WTC11 (cell line): ENCODE results near the gene RPL6. TPM values are rescaled to one million over a fixed set of nuclear protein-coding genes. Genes with fewer than 3 reads are reported as not detected.

Source experiments
- ATAC-seq: fragments of 200-7000 bp; cut with Tn5 transposase; 2 replicates; pipeline ENCODE4 v1.10.0; 2021; ENCODE audit warnings: mild to moderate bottlenecking, moderate library complexity
- CTCF ChIA-PET: fragments of 300-600 bp; sonication (Branson Sonifier 250); formaldehyde crosslinking; loops from one replicate; lab custom pipeline; 2021; ENCODE audit warnings: antibody characterized with exemption; lab: Charles Lee
- POLR2A ChIA-PET: fragments of 350-600 bp; sonication (Branson Sonifier 250); formaldehyde crosslinking; loops from one replicate; lab custom pipeline; 2021; ENCODE audit warnings: antibody characterized with exemption; lab: Charles Lee
- DNase-seq: peaks from one replicate; pipeline ENCODE4 v3.0.0; 2021; ENCODE audit warnings: low spot score
- H3K27ac Mint-ChIP-seq: 2 replicates; pipeline ENCODE4 v1.8.0; 2021; ENCODE audit warnings: mixed read lengths
- H3K27me3 Mint-ChIP-seq: 2 replicates; pipeline ENCODE4 v1.8.0; 2021; ENCODE audit warnings: low read depth, mild to moderate bottlenecking, moderate library complexity, mixed read lengths
- H3K36me3 Mint-ChIP-seq: 2 replicates; pipeline ENCODE4 v1.8.0; 2021; ENCODE audit warnings: mixed read lengths
- H3K4me1 Mint-ChIP-seq: 2 replicates; pipeline ENCODE4 v1.8.0; 2022; ENCODE audit warnings: mixed read lengths
- H3K4me3 Mint-ChIP-seq: 2 replicates; pipeline ENCODE4 v1.8.0; 2021; ENCODE audit warnings: mild to moderate bottlenecking, moderate library complexity, mixed read lengths
- H3K9me3 Mint-ChIP-seq: 2 replicates; pipeline ENCODE4 v1.8.0; 2021; ENCODE audit warnings: mixed read lengths
- ELF4 ChIP-seq: sonication (generic); formaldehyde crosslinking; IDR thresholded peaks from 2 replicates; pipeline ENCODE4 v1.8.1; 2022; ENCODE audit warnings: low read depth, mild to moderate bottlenecking, moderate library complexity, missing genetic modification reagents
- FOXJ3 ChIP-seq: sonication (generic); formaldehyde crosslinking; IDR thresholded peaks from 2 replicates; pipeline ENCODE4 v1.9.0; 2021; ENCODE audit warnings: missing genetic modification reagents, mild to moderate bottlenecking, borderline replicate concordance
- GTF2I ChIP-seq: fragments of 250-450 bp; sonication (Bioruptor Pico); conservative IDR thresholded peaks from 2 replicates; pipeline ENCODE4 v1.4.0; 2021; ENCODE audit warnings: mild to moderate bottlenecking
- JUN ChIP-seq: sonication (generic); formaldehyde crosslinking; IDR thresholded peaks from 2 replicates; pipeline ENCODE4 v1.8.0; 2023; ENCODE audit warnings: mild to moderate bottlenecking, missing genetic modification reagents
- OVOL2 ChIP-seq: fragments of 250-450 bp; sonication (Bioruptor Pico); IDR thresholded peaks from 2 replicates; pipeline ENCODE4 v1.9.0; 2021; ENCODE audit warnings: mild to moderate bottlenecking, borderline replicate concordance
- TCF7 ChIP-seq: sonication (generic); formaldehyde crosslinking; IDR thresholded peaks from 2 replicates; pipeline ENCODE4 v1.8.0; 2022; ENCODE audit warnings: mild to moderate bottlenecking, low read depth, missing genetic modification reagents, moderate library complexity
- total RNA-seq: library from RNA; stranded (reverse); gene quantifications from 3 replicates; pipeline ENCODE4 v1.2.3, GENCODE V29; 2021
- TF ChIP-seq, protein P1 (sequence below): sonication (generic); formaldehyde crosslinking; IDR thresholded peaks from 2 replicates; pipeline ENCODE4 v1.8.0; 2022; ENCODE audit warnings: mild to moderate bottlenecking, missing genetic modification reagents
- TF ChIP-seq, protein P2 (sequence below): fragments of 250-450 bp; sonication (Bioruptor Pico); IDR thresholded peaks from 2 replicates; pipeline ENCODE4 v1.9.0; 2021; ENCODE audit warnings: moderate library complexity, mild to moderate bottlenecking, inconsistent platforms, borderline replicate concordance
- TF ChIP-seq, protein P3 (sequence below): sonication (generic); formaldehyde crosslinking; IDR thresholded peaks from 2 replicates; pipeline ENCODE4 v1.8.1; 2022; ENCODE audit warnings: missing genetic modification reagents, borderline replicate concordance
- TF ChIP-seq, protein P4 (sequence below): sonication (generic); formaldehyde crosslinking; conservative IDR thresholded peaks from 2 replicates; pipeline ENCODE4 v1.8.1; 2022; ENCODE audit warnings: mild to moderate bottlenecking, missing genetic modification reagents
- TF ChIP-seq, protein P5 (sequence below): sonication (generic); formaldehyde crosslinking; IDR thresholded peaks from 2 replicates; pipeline ENCODE4 v1.8.1; 2022; ENCODE audit warnings: low read depth, mild to moderate bottlenecking, moderate library complexity, missing genetic modification reagents, borderline replicate concordance
- TF ChIP-seq, protein P6 (sequence below): fragments of 250-450 bp; sonication (Bioruptor Pico); IDR thresholded peaks from 2 replicates; pipeline ENCODE4 v1.9.0; 2021; ENCODE audit warnings: mild to moderate bottlenecking, borderline replicate concordance
- TF ChIP-seq, protein P7 (sequence below): sonication (generic); formaldehyde crosslinking; IDR thresholded peaks from 2 replicates; pipeline ENCODE4 v1.8.0; 2022; ENCODE audit warnings: mild to moderate bottlenecking, missing genetic modification reagents
- TF ChIP-seq, protein P8 (sequence below): fragments of 200-600 bp; IDR thresholded peaks from 2 replicates; pipeline ENCODE4 v1.8.0; 2022; ENCODE audit warnings: antibody characterized with exemption

RPL6 gene
- total RNA-seq, 1 experiment from 2014 or later: 1,730 TPM

DNA sequence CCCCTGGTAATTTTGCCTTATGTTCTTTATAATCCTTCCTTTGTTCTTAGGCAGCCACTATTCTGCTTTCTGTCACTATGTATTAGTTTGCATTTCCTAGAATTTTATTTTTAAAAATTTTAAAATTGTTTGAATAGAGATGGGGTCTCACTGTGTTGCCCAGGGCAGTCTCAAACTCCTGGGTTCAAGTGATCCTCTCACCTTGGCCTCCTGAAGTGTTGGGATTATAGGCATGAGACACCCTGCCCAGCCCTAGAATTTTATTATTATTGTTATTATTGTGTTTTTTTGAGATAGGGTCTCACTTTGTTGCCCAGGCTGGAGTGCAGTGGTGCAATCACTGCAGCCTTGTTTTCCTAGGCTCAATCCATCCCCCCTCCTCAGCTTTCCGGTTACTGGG, 12.0 kb upstream of the RPL6 start:
- peaks cover 17% of the 10 kb centered on the region for H3K4me1 Mint-ChIP-seq
- no peaks in the 10 kb centered on the region for H3K9me3 Mint-ChIP-seq
- ATAC-seq (no peak), DNase-seq (no peak)
- ChIA-PET POLR2A (no interaction called here), CTCF (no interaction called here)
- no peak for TF ChIP-seq OVOL2 (CRISPR knock-in tag)
- TF ChIP-seq, protein P1, sequence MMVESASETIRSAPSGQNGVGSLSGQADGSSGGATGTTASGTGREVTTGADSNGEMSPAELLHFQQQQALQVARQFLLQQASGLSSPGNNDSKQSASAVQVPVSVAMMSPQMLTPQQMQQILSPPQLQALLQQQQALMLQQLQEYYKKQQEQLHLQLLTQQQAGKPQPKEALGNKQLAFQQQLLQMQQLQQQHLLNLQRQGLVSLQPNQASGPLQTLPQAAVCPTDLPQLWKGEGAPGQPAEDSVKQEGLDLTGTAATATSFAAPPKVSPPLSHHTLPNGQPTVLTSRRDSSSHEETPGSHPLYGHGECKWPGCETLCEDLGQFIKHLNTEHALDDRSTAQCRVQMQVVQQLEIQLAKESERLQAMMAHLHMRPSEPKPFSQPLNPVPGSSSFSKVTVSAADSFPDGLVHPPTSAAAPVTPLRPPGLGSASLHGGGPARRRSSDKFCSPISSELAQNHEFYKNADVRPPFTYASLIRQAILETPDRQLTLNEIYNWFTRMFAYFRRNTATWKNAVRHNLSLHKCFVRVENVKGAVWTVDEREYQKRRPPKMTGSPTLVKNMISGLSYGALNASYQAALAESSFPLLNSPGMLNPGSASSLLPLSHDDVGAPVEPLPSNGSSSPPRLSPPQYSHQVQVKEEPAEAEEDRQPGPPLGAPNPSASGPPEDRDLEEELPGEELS: no peak
- TF ChIP-seq, protein P2, sequence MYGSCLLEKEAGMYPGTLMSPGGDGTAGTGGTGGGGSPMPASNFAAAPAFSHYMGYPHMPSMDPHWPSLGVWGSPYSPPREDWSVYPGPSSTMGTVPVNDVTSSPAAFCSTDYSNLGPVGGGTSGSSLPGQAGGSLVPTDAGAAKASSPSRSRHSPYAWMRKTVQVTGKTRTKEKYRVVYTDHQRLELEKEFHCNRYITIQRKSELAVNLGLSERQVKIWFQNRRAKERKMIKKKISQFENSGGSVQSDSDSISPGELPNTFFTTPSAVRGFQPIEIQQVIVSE (CRISPR knock-in tag): no peak
- TF ChIP-seq, protein P3, sequence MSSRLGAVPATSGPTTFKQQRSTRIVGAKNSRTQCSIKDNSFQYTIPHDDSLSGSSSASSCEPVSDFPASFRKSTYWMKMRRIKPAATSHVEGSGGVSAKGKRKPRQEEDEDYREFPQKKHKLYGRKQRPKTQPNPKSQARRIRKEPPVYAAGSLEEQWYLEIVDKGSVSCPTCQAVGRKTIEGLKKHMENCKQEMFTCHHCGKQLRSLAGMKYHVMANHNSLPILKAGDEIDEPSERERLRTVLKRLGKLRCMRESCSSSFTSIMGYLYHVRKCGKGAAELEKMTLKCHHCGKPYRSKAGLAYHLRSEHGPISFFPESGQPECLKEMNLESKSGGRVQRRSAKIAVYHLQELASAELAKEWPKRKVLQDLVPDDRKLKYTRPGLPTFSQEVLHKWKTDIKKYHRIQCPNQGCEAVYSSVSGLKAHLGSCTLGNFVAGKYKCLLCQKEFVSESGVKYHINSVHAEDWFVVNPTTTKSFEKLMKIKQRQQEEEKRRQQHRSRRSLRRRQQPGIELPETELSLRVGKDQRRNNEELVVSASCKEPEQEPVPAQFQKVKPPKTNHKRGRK (CRISPR knock-in tag): no peak
- no peak for TF ChIP-seq FOXJ3 (CRISPR knock-in tag)
- TF ChIP-seq, protein P4, sequence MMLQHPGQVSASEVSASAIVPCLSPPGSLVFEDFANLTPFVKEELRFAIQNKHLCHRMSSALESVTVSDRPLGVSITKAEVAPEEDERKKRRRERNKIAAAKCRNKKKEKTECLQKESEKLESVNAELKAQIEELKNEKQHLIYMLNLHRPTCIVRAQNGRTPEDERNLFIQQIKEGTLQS (CRISPR knock-in tag): no peak
- TF ChIP-seq, protein P5, sequence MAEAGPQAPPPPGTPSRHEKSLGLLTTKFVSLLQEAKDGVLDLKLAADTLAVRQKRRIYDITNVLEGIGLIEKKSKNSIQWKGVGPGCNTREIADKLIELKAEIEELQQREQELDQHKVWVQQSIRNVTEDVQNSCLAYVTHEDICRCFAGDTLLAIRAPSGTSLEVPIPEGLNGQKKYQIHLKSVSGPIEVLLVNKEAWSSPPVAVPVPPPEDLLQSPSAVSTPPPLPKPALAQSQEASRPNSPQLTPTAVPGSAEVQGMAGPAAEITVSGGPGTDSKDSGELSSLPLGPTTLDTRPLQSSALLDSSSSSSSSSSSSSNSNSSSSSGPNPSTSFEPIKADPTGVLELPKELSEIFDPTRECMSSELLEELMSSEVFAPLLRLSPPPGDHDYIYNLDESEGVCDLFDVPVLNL (CRISPR knock-in tag): no peak
- no peaks in the 10 kb centered on the region for H3K36me3 Mint-ChIP-seq
- H3K27ac Mint-ChIP-seq: no peak overlapping the region
- H3K4me3 Mint-ChIP-seq: no peak overlapping the region
- no peaks in the 10 kb centered on the region for H3K27me3 Mint-ChIP-seq

DNA sequence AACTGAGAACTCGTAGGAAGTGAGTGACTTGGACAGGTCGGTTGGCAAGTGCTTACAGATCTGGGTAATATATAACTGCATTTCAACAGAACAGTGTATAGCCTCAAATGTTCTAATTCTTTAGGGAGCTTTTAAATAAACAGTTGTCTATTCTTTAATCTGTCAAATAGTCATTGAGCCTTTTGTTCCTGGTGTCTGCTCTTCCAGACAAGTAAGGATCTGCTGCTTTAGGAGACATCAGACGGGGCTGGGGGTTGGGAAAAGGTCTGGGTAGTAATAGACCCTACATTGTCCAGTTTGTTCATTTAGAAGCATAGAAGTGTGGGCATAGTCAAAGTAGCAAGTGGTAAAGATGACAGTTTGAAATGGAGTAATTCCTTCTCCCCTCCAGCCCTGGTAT, 11.3 kb upstream of the RPL6 start:
- H3K27me3 Mint-ChIP-seq: no peaks in the 10 kb centered on the region
- peaks cover 17% of the 10 kb centered on the region for H3K4me1 Mint-ChIP-seq
- CTCF ChIA-PET: no interaction called here
- H3K4me3 Mint-ChIP-seq: peak overlapping the region; percentile 86
- H3K27ac Mint-ChIP-seq: no peak overlapping the region; the same call in 1 of the 2 replicates
- TF ChIP-seq TCF7 (CRISPR knock-in tag) (no peak), JUN (CRISPR knock-in tag) (no peak), GTF2I (CRISPR knock-in tag) (no peak), ELF4 (no peak)
- TF ChIP-seq, protein P6, sequence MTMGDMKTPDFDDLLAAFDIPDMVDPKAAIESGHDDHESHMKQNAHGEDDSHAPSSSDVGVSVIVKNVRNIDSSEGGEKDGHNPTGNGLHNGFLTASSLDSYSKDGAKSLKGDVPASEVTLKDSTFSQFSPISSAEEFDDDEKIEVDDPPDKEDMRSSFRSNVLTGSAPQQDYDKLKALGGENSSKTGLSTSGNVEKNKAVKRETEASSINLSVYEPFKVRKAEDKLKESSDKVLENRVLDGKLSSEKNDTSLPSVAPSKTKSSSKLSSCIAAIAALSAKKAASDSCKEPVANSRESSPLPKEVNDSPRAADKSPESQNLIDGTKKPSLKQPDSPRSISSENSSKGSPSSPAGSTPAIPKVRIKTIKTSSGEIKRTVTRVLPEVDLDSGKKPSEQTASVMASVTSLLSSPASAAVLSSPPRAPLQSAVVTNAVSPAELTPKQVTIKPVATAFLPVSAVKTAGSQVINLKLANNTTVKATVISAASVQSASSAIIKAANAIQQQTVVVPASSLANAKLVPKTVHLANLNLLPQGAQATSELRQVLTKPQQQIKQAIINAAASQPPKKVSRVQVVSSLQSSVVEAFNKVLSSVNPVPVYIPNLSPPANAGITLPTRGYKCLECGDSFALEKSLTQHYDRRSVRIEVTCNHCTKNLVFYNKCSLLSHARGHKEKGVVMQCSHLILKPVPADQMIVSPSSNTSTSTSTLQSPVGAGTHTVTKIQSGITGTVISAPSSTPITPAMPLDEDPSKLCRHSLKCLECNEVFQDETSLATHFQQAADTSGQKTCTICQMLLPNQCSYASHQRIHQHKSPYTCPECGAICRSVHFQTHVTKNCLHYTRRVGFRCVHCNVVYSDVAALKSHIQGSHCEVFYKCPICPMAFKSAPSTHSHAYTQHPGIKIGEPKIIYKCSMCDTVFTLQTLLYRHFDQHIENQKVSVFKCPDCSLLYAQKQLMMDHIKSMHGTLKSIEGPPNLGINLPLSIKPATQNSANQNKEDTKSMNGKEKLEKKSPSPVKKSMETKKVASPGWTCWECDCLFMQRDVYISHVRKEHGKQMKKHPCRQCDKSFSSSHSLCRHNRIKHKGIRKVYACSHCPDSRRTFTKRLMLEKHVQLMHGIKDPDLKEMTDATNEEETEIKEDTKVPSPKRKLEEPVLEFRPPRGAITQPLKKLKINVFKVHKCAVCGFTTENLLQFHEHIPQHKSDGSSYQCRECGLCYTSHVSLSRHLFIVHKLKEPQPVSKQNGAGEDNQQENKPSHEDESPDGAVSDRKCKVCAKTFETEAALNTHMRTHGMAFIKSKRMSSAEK (CRISPR knock-in tag): no peak
- TF ChIP-seq, protein P7, sequence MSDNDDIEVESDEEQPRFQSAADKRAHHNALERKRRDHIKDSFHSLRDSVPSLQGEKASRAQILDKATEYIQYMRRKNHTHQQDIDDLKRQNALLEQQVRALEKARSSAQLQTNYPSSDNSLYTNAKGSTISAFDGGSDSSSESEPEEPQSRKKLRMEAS (CRISPR knock-in tag): no peak
- TF ChIP-seq, protein P8, sequence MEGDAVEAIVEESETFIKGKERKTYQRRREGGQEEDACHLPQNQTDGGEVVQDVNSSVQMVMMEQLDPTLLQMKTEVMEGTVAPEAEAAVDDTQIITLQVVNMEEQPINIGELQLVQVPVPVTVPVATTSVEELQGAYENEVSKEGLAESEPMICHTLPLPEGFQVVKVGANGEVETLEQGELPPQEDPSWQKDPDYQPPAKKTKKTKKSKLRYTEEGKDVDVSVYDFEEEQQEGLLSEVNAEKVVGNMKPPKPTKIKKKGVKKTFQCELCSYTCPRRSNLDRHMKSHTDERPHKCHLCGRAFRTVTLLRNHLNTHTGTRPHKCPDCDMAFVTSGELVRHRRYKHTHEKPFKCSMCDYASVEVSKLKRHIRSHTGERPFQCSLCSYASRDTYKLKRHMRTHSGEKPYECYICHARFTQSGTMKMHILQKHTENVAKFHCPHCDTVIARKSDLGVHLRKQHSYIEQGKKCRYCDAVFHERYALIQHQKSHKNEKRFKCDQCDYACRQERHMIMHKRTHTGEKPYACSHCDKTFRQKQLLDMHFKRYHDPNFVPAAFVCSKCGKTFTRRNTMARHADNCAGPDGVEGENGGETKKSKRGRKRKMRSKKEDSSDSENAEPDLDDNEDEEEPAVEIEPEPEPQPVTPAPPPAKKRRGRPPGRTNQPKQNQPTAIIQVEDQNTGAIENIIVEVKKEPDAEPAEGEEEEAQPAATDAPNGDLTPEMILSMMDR: no peak
- DNase-seq (no peak), ATAC-seq (no peak)
- no peaks in the 10 kb centered on the region for H3K36me3 Mint-ChIP-seq
- no peaks in the 10 kb centered on the region for H3K9me3 Mint-ChIP-seq
- POLR2A ChIA-PET: no interaction called here
